GM12873 (cell line): ENCODE data around the gene PRXL2A.
A peak's percentile ranks its signal among the peaks of the same experiment; 100 is the strongest.

ENCODE experiments used
- CTCF ChIP-seq: IDR thresholded peaks from 2 replicates; pipeline ENCODE4 v1.5.1; 2012; ENCODE audit warnings: low read depth, mild to moderate bottlenecking, moderate library complexity, low read length, control low read depth; ENCODE audit not compliant: insufficient read depth; ENCODE audit errors: missing control alignments

PRXL2A gene

GRCh38 chr10:80436446-80437098, 28.2 kb downstream of the PRXL2A start:
- TF ChIP-seq CTCF, result no peak

- TF ChIP-seq CTCF, result no peak
Observed at GRCh38 chr10:80437227-80437626, 28.9 kb downstream of the PRXL2A start.

- no peak for TF ChIP-seq CTCF
Observed at GRCh38 chr10:80441831-80442230, 33.5 kb downstream of the PRXL2A start.

GRCh38 chr10:80442879-80443278, 34.5 kb downstream of the PRXL2A start:
- no peak for TF ChIP-seq CTCF

GRCh38 chr10:80443531-80443974, 35.2 kb downstream of the PRXL2A start:
- TF ChIP-seq CTCF, result peak; percentile 51

GRCh38 chr10:80444124-80444523, 35.8 kb downstream of the PRXL2A start:
- no peak for TF ChIP-seq CTCF

- peak; percentile 96 for TF ChIP-seq CTCF
Observed at GRCh38 chr10:80444646-80445319, 36.4 kb downstream of the PRXL2A start.
